H1 (cell line): ENCODE data around the gene JMJD7. TPM values are rescaled to one million over a fixed set of nuclear protein-coding genes. Genes with fewer than 3 reads are reported as not detected.

Source experiments
- CTCF ChIA-PET: fragments of 300-600 bp; sonication (Branson Sonifier 250); formaldehyde crosslinking; loops from one replicate; lab custom pipeline; 2021; ENCODE audit not compliant: partially characterized antibody; lab: Charles Lee
- POLR2A ChIA-PET: fragments of 300-600 bp; sonication (Branson Sonifier 250); formaldehyde crosslinking; loops from one replicate; lab custom pipeline; 2021; ENCODE audit warnings: inconsistent platforms; ENCODE audit not compliant: partially characterized antibody; lab: Charles Lee
- DNase-seq, 2 experiments: peaks; one replicate each; pipeline versions ENCODE4 v3.0.0 to v3.0.0-alpha.2; 2010 to 2022; ENCODE audit warnings: low spot score in 2 of 2, low read depth in 1 of 2, mixed read lengths in 1 of 2
- FAIRE-seq: peaks from 2 replicates; lab custom pipeline; 2011; peaks lifted over from hg19 to GRCh38; lab: Jason Lieb, UNC
- H2AFZ ChIP-seq: 2 replicates; pipeline ENCODE4 v1.8.1; 2012; ENCODE audit warnings: low read length, inconsistent platforms
- H2AK5ac ChIP-seq: 2 replicates; pipeline ENCODE4 v1.6.1; 2013; ENCODE audit warnings: low read depth, low read length
- H2BK120ac ChIP-seq: replicated peaks from 2 replicates; pipeline ENCODE3; 2013; ENCODE audit warnings: low read depth, low read length, inconsistent platforms
- H2BK12ac ChIP-seq: 2 replicates; pipeline ENCODE4 v1.6.1; 2013; ENCODE audit warnings: low read depth, low read length
- H2BK15ac ChIP-seq: 2 replicates; pipeline ENCODE4 v1.6.1; 2013; ENCODE audit warnings: low read length
- H2BK20ac ChIP-seq: 2 replicates; pipeline ENCODE4 v1.6.1; 2013; ENCODE audit warnings: low read length
- H2BK5ac ChIP-seq: 2 replicates; pipeline ENCODE4 v1.6.1; 2013; ENCODE audit warnings: low read depth, low read length
- H3K14ac ChIP-seq: 2 replicates; pipeline ENCODE4 v1.6.1; 2013; ENCODE audit warnings: inconsistent platforms; ENCODE audit not compliant: insufficient read length
- H3K18ac ChIP-seq: 2 replicates; pipeline ENCODE4 v1.6.1; 2013; ENCODE audit warnings: low read length; ENCODE audit errors: extremely low read depth
- H3K23ac ChIP-seq: 2 replicates; pipeline ENCODE4 v1.6.1; 2013; ENCODE audit warnings: inconsistent platforms; ENCODE audit not compliant: insufficient read length
- H3K23me2 ChIP-seq: 2 replicates; pipeline ENCODE4 v1.6.1; 2013; ENCODE audit warnings: low read depth, low read length
- H3K27ac ChIP-seq: 2 replicates; pipeline ENCODE4 v1.6.1; 2011; ENCODE audit warnings: low read depth, low read length, inconsistent platforms
- H3K27me3 ChIP-seq, 4 experiments: replicated peaks in 1 of 4; 1 replicate in 1 of 4; 2 replicates in 3 of 4; pipeline versions ENCODE4 v1.6.1 to v1.8.1; 2011 to 2013; ENCODE audit warnings: low read length in 3 of 4, mild to moderate bottlenecking in 3 of 4, inconsistent platforms in 2 of 4, mixed read lengths in 2 of 4, moderate library complexity in 1 of 4; ENCODE audit not compliant: control insufficient read depth in 3 of 4, insufficient read depth in 3 of 4; ENCODE audit errors: extremely low read depth in 1 of 4
- H3K36me3 ChIP-seq, 4 experiments: 2 replicates each; pipeline versions ENCODE4 v1.6.1 to v1.8.1; 2011 to 2013; ENCODE audit warnings: mild to moderate bottlenecking in 4 of 4, low read length in 3 of 4, moderate library complexity in 2 of 4, control low read depth in 1 of 4, inconsistent platforms in 1 of 4; ENCODE audit not compliant: insufficient read depth in 4 of 4, control insufficient read depth in 2 of 4
- H3K4ac ChIP-seq: replicated peaks from 2 replicates; pipeline ENCODE3; 2013; ENCODE audit warnings: low read length, low read depth, mixed read lengths, inconsistent platforms; ENCODE audit not compliant: insufficient read length
- H3K4me1 ChIP-seq, 4 experiments: replicated peaks in 1 of 4; 1 replicate in 1 of 4; 2 replicates in 3 of 4; pipeline versions ENCODE4 v1.6.1 to v1.8.1; 2011 to 2013; ENCODE audit warnings: low read length in 3 of 4, inconsistent platforms in 2 of 4, mixed read lengths in 1 of 4; ENCODE audit not compliant: insufficient read depth in 4 of 4, control insufficient read depth in 3 of 4
- H3K4me2 ChIP-seq, 2 experiments: 2 replicates each; pipeline versions ENCODE4 v1.6.1 to v1.8.1; 2011 to 2013; ENCODE audit warnings: low read depth in 2 of 2, low read length in 2 of 2, control low read depth in 1 of 2, inconsistent platforms in 1 of 2, mild to moderate bottlenecking in 1 of 2; ENCODE audit not compliant: insufficient read depth in 1 of 2
- H3K4me3 ChIP-seq, 4 experiments: fragments of 200-600, 300-600 bp in 1 of 4; sonication (generic), shearing (Covaris generic), sonication (Bioruptor Twin) in 1 of 4; 2 replicates each; pipeline versions ENCODE4 v1.5.1 to v1.8.1; 2011 to 2016; ENCODE audit warnings: low read length in 4 of 4, low read depth in 3 of 4, control low read depth in 2 of 4, inconsistent platforms in 2 of 4, mild to moderate bottlenecking in 2 of 4, mixed read lengths in 1 of 4, moderate library complexity in 1 of 4; ENCODE audit not compliant: insufficient read depth in 2 of 4; ENCODE audit errors: extremely low read depth in 1 of 4
- H3K56ac ChIP-seq: replicated peaks from 2 replicates; pipeline ENCODE3; 2013; ENCODE audit warnings: low read depth, mild to moderate bottlenecking, mixed read lengths, low read length, inconsistent platforms; ENCODE audit not compliant: insufficient read length
- H3K79me1 ChIP-seq: 2 replicates; pipeline ENCODE4 v1.6.1; 2013; ENCODE audit warnings: low read depth, low read length, control low read depth
- H3K79me2 ChIP-seq, 2 experiments: 2 replicates each; pipeline versions ENCODE4 v1.6.1 to v1.8.1; 2012 to 2013; ENCODE audit warnings: low read length in 2 of 2, mild to moderate bottlenecking in 2 of 2, inconsistent platforms in 1 of 2; ENCODE audit not compliant: insufficient read depth in 2 of 2, control insufficient read depth in 1 of 2
- H3K9ac ChIP-seq, 4 experiments: replicated peaks in 1 of 4; 1 replicate in 1 of 4; 2 replicates in 3 of 4; pipeline versions ENCODE4 v1.6.1 to v1.8.1; 2011 to 2013; ENCODE audit warnings: low read depth in 3 of 4, low read length in 3 of 4, control low read depth in 2 of 4, mild to moderate bottlenecking in 2 of 4, moderate library complexity in 2 of 4, inconsistent platforms in 1 of 4; ENCODE audit errors: extremely low read depth in 1 of 4
- H3K9me3 ChIP-seq, 2 experiments: 2 replicates each; pipeline versions ENCODE4 v1.6.1 to v1.8.1; 2012 to 2013; ENCODE audit warnings: mild to moderate bottlenecking in 2 of 2, moderate library complexity in 2 of 2, control low read depth in 1 of 2, inconsistent platforms in 1 of 2, low read depth in 1 of 2, low read length in 1 of 2, mixed read lengths in 1 of 2; ENCODE audit not compliant: insufficient read depth in 2 of 2
- H4K20me1 ChIP-seq, 2 experiments: replicated peaks in 1 of 2; 2 replicates each; pipeline versions ENCODE3 to v1.8.1; 2011 to 2013; ENCODE audit warnings: inconsistent platforms in 2 of 2, low read length in 2 of 2, mild to moderate bottlenecking in 1 of 2; ENCODE audit not compliant: insufficient read depth in 2 of 2, control insufficient read depth in 1 of 2
- H4K5ac ChIP-seq: 2 replicates; pipeline ENCODE4 v1.6.1; 2013; ENCODE audit warnings: low read length, low read depth, mixed read lengths, inconsistent platforms; ENCODE audit not compliant: insufficient read length
- H4K8ac ChIP-seq: 2 replicates; pipeline ENCODE4 v1.8.0; 2013; ENCODE audit warnings: mild to moderate bottlenecking, moderate library complexity, low read length, inconsistent platforms; ENCODE audit not compliant: insufficient read depth; ENCODE audit errors: extremely low read depth
- H4K91ac ChIP-seq: replicated peaks from 2 replicates; pipeline ENCODE3; 2013; ENCODE audit warnings: low read length, mixed read lengths, inconsistent platforms; ENCODE audit not compliant: insufficient read length
- E2F6 ChIP-seq: IDR thresholded peaks from 2 replicates; pipeline ENCODE4 v1.6.1; 2012; ENCODE audit warnings: inconsistent platforms
- WGBS, 2 experiments: shearing (Covaris generic) in 1 of 2; methylation state at CpG; one replicate each; pipeline versions ENCODE4 v1.1.6 to v1.1.7; 2013 to 2015; ENCODE audit warnings: low lambda C conversion rate in 2 of 2, mixed read lengths in 2 of 2, inconsistent platforms in 1 of 2, low coverage in 1 of 2, missing lambda C conversion rate in 1 of 2; ENCODE audit not compliant: insufficient replicate concordance in 2 of 2, insufficient coverage in 1 of 2, insufficient read length in 1 of 2; ENCODE audit errors: extremely low coverage in 1 of 2, missing lambda C conversion rate in 1 of 2; 5-methylcytosine and 5-hydroxymethylcytosine counted together
- polyA plus RNA-seq, 7 experiments: library from polyadenylated mRNA; depleted of rRNA in 3 of 7; stranded (reverse) in 5 of 7; unstranded in 2 of 7; fragments of >200 nt in 5 of 7; fragments of 200-250 nt in 2 of 7; gene quantifications; 1 replicate in 5 of 7; 2 replicates in 1 of 7; 4 replicates in 1 of 7; pipeline versions ENCODE4 v1.2.1 to v1.2.3, GENCODE V29; 2011 to 2013; ENCODE audit warnings: missing spikeins in 2 of 7, mixed read lengths in 2 of 7
- total RNA-seq: library from RNA; stranded (reverse); fragmentation: NEBNext Ultra II Directional; extraction: Animal tissue kit (Norgen Biotek cat#: 25700); gene quantifications from 2 replicates; pipeline ENCODE4 v1.2.1, GENCODE V29; 2021

The JMJD7 gene
- total and polyA plus RNA-seq, 2 of the 8 experiments (the other 6 are each of a cell fraction or from before 2014, with no cell fraction given) = 15.0 to 20.0 TPM

GRCh38 chr15:41866872-41867579 lies 39.1 kb downstream of the JMJD7 start:
- H2BK15ac ChIP-seq = no peak overlapping the region
- no peak overlapping the region for H3K56ac ChIP-seq
- H3K79me2 ChIP-seq = no peaks in the 10 kb centered on the region
- H3K27ac ChIP-seq = no peak overlapping the region
- H3K79me1 ChIP-seq = no peaks in the 10 kb centered on the region
- H2AK5ac ChIP-seq = no peak overlapping the region
- no peaks in the 10 kb centered on the region for H3K36me3 ChIP-seq
- no peak overlapping the region for H3K4ac ChIP-seq
- FAIRE-seq = no peak
- H3K23ac ChIP-seq = no peak overlapping the region
- no peak overlapping the region for H2BK20ac ChIP-seq
- H3K18ac ChIP-seq = no peak overlapping the region
- H3K27me3 ChIP-seq = no peaks in the 10 kb centered on the region; a peak in 2 of 7 replicates
- no peak overlapping the region for H2BK12ac ChIP-seq
- DNase-seq = no peak
- no peak overlapping the region for H3K9ac ChIP-seq
- no peak overlapping the region for H3K4me2 ChIP-seq
- peaks cover 0 to 8% (median 2%) of the 10 kb centered on the region in 4 experiments; a peak in 3 of 7 replicates for H3K4me1 ChIP-seq
- no peak overlapping the region for H4K8ac ChIP-seq
- CTCF ChIA-PET = interaction anchor here (0.8 to 4.1 kb wide), 5 partner anchors 10 to 124 kb away, joined by 3 to 22 read pairs (median 5); no protein-coding TSS in a partner anchor
- no peak overlapping the region for H4K5ac ChIP-seq
- H2BK5ac ChIP-seq = no peak overlapping the region; the same call in 1 of the 2 replicates
- peaks cover 0 to 2% of the 10 kb centered on the region in 2 experiments for H4K20me1 ChIP-seq
- no peaks in the 10 kb centered on the region for H3K9me3 ChIP-seq
- H2AFZ ChIP-seq = no peak overlapping the region
- no peak overlapping the region for H2BK120ac ChIP-seq
- 87% methylated on average over 25 of the region's 25 CpGs; no CpG with 5 or more reads in 1 of the 2 experiments for WGBS, 2 experiments
- POLR2A ChIA-PET = interaction anchor here (0.6 to 2.6 kb wide), 3 partner anchors 9 to 64 kb away, joined by 3 to 11 read pairs (median 3); no protein-coding TSS in a partner anchor
- H4K91ac ChIP-seq = no peak overlapping the region
- no peak overlapping the region for H3K4me3 ChIP-seq
- H3K14ac ChIP-seq = no peak overlapping the region
- no peaks in the 10 kb centered on the region for H3K23me2 ChIP-seq
- no peak for TF ChIP-seq E2F6
